Lung (tissue), 12 donors: ENCODE data around the gene BCL2L1. TPM values are rescaled to one million over a fixed set of nuclear protein-coding genes. Genes with fewer than 3 reads are reported as not detected.
A peak's percentile ranks its signal among the peaks of the same experiment; 100 is the strongest.

Source experiments
- ATAC-seq: fragments of 200-7000 bp; cut with Tn5 transposase; one replicate; pipeline ENCODE4 v1.9.1; 2020; ENCODE audit warnings: moderate number of reproducible peaks; ENCODE audit not compliant: insufficient read depth, low FRiP score
- DNase-seq, 3 donors: peaks; one replicate each; pipeline ENCODE4 v3.0.0-alpha.2; 2013 to 2017
- H3K27ac ChIP-seq, 2 donors: one replicate each; pipeline ENCODE4 v1.5.1; 2013; ENCODE audit warnings: mild to moderate bottlenecking in 2 of 2, moderate library complexity in 2 of 2, control low read depth in 1 of 2, inconsistent platforms in 1 of 2, low read depth in 1 of 2, low read length in 1 of 2
- H3K27me3 ChIP-seq, 3 donors: one replicate each; pipeline ENCODE4 v1.5.1; 2013; ENCODE audit warnings: low read length in 2 of 3; ENCODE audit not compliant: control insufficient read depth in 3 of 3, insufficient read depth in 3 of 3
- H3K36me3 ChIP-seq, 4 donors: one replicate each; pipeline ENCODE4 v1.5.1; 2013; ENCODE audit warnings: low read length in 4 of 4, mild to moderate bottlenecking in 1 of 4, moderate library complexity in 1 of 4; ENCODE audit not compliant: control insufficient read depth in 4 of 4, insufficient read depth in 4 of 4
- H3K4me1 ChIP-seq, 5 donors: one replicate each; pipeline ENCODE4 v1.5.1; 2013; ENCODE audit warnings: low read length in 5 of 5, mild to moderate bottlenecking in 2 of 5, moderate library complexity in 1 of 5; ENCODE audit not compliant: control insufficient read depth in 5 of 5, insufficient read depth in 5 of 5
- H3K4me3 ChIP-seq: one replicate; pipeline ENCODE4 v1.5.1; 2013; ENCODE audit warnings: mild to moderate bottlenecking, control low read depth, moderate library complexity
- H3K9ac ChIP-seq, 2 donors: one replicate each; pipeline ENCODE4 v1.5.1; 2013; ENCODE audit warnings: low read length in 2 of 2, control low read depth in 1 of 2; ENCODE audit not compliant: insufficient read depth in 1 of 2
- H3K9me3 ChIP-seq, 4 donors: one replicate each; pipeline ENCODE4 v1.5.1; 2013; ENCODE audit warnings: low read length in 3 of 4, mild to moderate bottlenecking in 1 of 4, moderate library complexity in 1 of 4; ENCODE audit not compliant: control insufficient read depth in 4 of 4, insufficient read depth in 3 of 4
- CTCF ChIP-seq: IDR thresholded peaks from 2 replicates; pipeline ENCODE4 v1.5.1; 2012; ENCODE audit warnings: mild to moderate bottlenecking; ENCODE audit errors: control extremely low read depth, extremely low read depth
- WGBS, 2 donors: extraction: QIAGEN DNeasy Blood & Tissue Kit; methylation state at CpG; one replicate each; pipeline ENCODE4 v1.1.7; 2013; 5-methylcytosine and 5-hydroxymethylcytosine counted together
- polyA plus RNA-seq, 2 donors: library from polyadenylated mRNA; stranded (reverse); fragments of 200-250 nt; gene quantifications; one replicate each; pipeline ENCODE4 v1.2.1, GENCODE V29; 2013
- total RNA-seq, 2 donors: library from RNA; depleted of rRNA in 1 of 2; stranded (reverse); fragments of >200 nt in 1 of 2; gene quantifications; one replicate each; pipeline ENCODE4 v1.2.1, GENCODE V29; 2014 to 2021
- donor health status: control.
- donor health status: control.
- donor health status: Bipolar disorder and iron deficiency.
- donor health status: healthy.
- donor health status: DM: yes; HTN: yes; CAD: no.

Gene BCL2L1
- total and polyA plus RNA-seq, 4 donors: 107 to 150 (median 117) TPM

- Histone ChIP-seq H3K27ac (no peak overlapping the region), H3K4me3 (no peak overlapping the region), H3K4me1 (peaks cover 0 to 31% (median 8%) of the 10 kb centered on the region in 5 donors), H3K27me3 (no peaks in the 10 kb centered on the region), H3K9ac (no peak overlapping the region), H3K9me3 (no peaks in the 10 kb centered on the region), H3K36me3 (peaks cover 6 to 29% (median 11%) of the 10 kb centered on the region in 4 donors)
- no peak for TF ChIP-seq CTCF
- DNase-seq (no peak), ATAC-seq (no peak)
- 95 to 100% methylated on average over 3 of the region's 3 CpGs for WGBS, 2 donors
Observed at GRCh38 chr20:31682352-31682751, 40.3 kb downstream of the BCL2L1 start.

- Histone ChIP-seq H3K9me3 (no peaks in the 10 kb centered on the region), H3K4me3 (no peak overlapping the region), H3K4me1 (peaks cover 0 to 32% (median 8%) of the 10 kb centered on the region in 5 donors), H3K9ac (no peak overlapping the region), H3K27me3 (no peaks in the 10 kb centered on the region), H3K27ac (no peak overlapping the region), H3K36me3 (peaks cover 5 to 25% (median 9%) of the 10 kb centered on the region in 4 donors)
- ATAC-seq (no peak), DNase-seq (no peak)
- TF ChIP-seq CTCF: no peak
- WGBS, 2 donors: 91 to 94% methylated on average over 3 of the region's 3 CpGs
Observed at GRCh38 chr20:31681769-31682168, 40.9 kb downstream of the BCL2L1 start.

- Histone ChIP-seq H3K36me3 (peaks cover 3 to 25% (median 7%) of the 10 kb centered on the region in 4 donors), H3K4me3 (no peak overlapping the region), H3K4me1 (peaks cover 0 to 35% (median 8%) of the 10 kb centered on the region in 5 donors), H3K27me3 (no peaks in the 10 kb centered on the region), H3K27ac (peak overlapping the region in 1 of 2 donors; percentile 59), H3K9ac (no peak overlapping the region), H3K9me3 (no peaks in the 10 kb centered on the region)
- ATAC-seq (no peak), DNase-seq (no peak)
- no peak for TF ChIP-seq CTCF
- 90 to 94% methylated on average over 7 of the region's 7 CpGs for WGBS, 2 donors
Observed at GRCh38 chr20:31681128-31681727, 41.4 kb downstream of the BCL2L1 start.
